IPS DF 6.9 (cell line): ENCODE measurements around the gene ICAM1.

Source experiments
- DNase-seq: peaks from one replicate; pipeline ENCODE4 v3.0.0-alpha.2; 2013; ENCODE audit warnings: low read depth, low spot score
- H3K27ac ChIP-seq: one replicate; pipeline ENCODE4 v1.5.1; 2013; ENCODE audit warnings: low read length, control low read depth
- H3K27me3 ChIP-seq: 2 replicates; pipeline ENCODE4 v1.6.1; 2013; ENCODE audit warnings: mild to moderate bottlenecking, low read length; ENCODE audit not compliant: control insufficient read depth, insufficient read depth
- H3K36me3 ChIP-seq: 2 replicates; pipeline ENCODE4 v1.6.1; 2013; ENCODE audit warnings: low read length; ENCODE audit not compliant: control insufficient read depth, insufficient read depth
- H3K4me1 ChIP-seq: 2 replicates; pipeline ENCODE4 v1.6.1; 2013; ENCODE audit warnings: low read length; ENCODE audit not compliant: control insufficient read depth, insufficient read depth
- H3K4me3 ChIP-seq: 2 replicates; pipeline ENCODE4 v1.5.1; 2013; ENCODE audit warnings: mild to moderate bottlenecking, low read length
- H3K9me3 ChIP-seq: 2 replicates; pipeline ENCODE4 v1.6.1; 2013; ENCODE audit warnings: low read length, inconsistent platforms; ENCODE audit not compliant: control insufficient read depth, insufficient read depth
- WGBS: extraction: QIAGEN DNeasy Blood & Tissue Kit; methylation state at CpG from one replicate; pipeline ENCODE4 v1.1.7; 2013; ENCODE audit warnings: mixed read lengths, missing lambda C conversion rate; ENCODE audit not compliant: insufficient read length, insufficient coverage; 5-methylcytosine and 5-hydroxymethylcytosine counted together

ICAM1 gene

GRCh38 chr19:10258080-10258710 is 12.7 kb upstream of the ICAM1 start:
- H3K4me3 ChIP-seq: no peak overlapping the region
- no peaks in the 10 kb centered on the region for H3K27me3 ChIP-seq
- no CpG with 5 or more reads among the region's 18 CpGs for WGBS
- no peaks in the 10 kb centered on the region for H3K4me1 ChIP-seq
- no peak for DNase-seq
- H3K27ac ChIP-seq: no peak overlapping the region
- 0 out of 2 replicates have a peak, but pooled peaks cover 16% of the 10 kb centered on the region for H3K36me3 ChIP-seq
- no peaks in the 10 kb centered on the region for H3K9me3 ChIP-seq

- H3K27me3 ChIP-seq: no peaks in the 10 kb centered on the region
- H3K9me3 ChIP-seq: no peaks in the 10 kb centered on the region
- H3K27ac ChIP-seq: no peak overlapping the region
- no peaks in the 10 kb centered on the region for H3K4me1 ChIP-seq
- WGBS: no CpG with 5 or more reads among the region's 32 CpGs
- DNase-seq: peak; percentile 88
- H3K4me3 ChIP-seq: no peak overlapping the region
- H3K36me3 ChIP-seq: 0 out of 2 replicates have a peak, but pooled peaks cover 16% of the 10 kb centered on the region
Measured at GRCh38 chr19:10259162-10259905, 11.6 kb upstream of the ICAM1 start.

GRCh38 chr19:10260141-10260584 is 10.8 kb upstream of the ICAM1 start:
- no peak overlapping the region for H3K27ac ChIP-seq
- no CpG with 5 or more reads among the region's 8 CpGs for WGBS
- no peaks in the 10 kb centered on the region for H3K4me1 ChIP-seq
- H3K9me3 ChIP-seq: no peaks in the 10 kb centered on the region
- no peak for DNase-seq
- H3K27me3 ChIP-seq: no peaks in the 10 kb centered on the region
- H3K4me3 ChIP-seq: no peak overlapping the region
- 0 out of 2 replicates have a peak, but pooled peaks cover 16% of the 10 kb centered on the region for H3K36me3 ChIP-seq

GRCh38 chr19:10262771-10263170 is 8.1 kb upstream of the ICAM1 start:
- Histone ChIP-seq H3K4me1 (no peaks in the 10 kb centered on the region), H3K4me3 (no peak overlapping the region), H3K36me3 (0 out of 2 replicates have a peak, but pooled peaks cover 5% of the 10 kb centered on the region), H3K27ac (no peak overlapping the region), H3K27me3 (no peaks in the 10 kb centered on the region), H3K9me3 (no peaks in the 10 kb centered on the region)
- WGBS: 100% methylated on average over 1 of the region's 7 CpGs
- DNase-seq: no peak

- WGBS: no CpG with 5 or more reads among the region's 7 CpGs
- peaks cover 10% of the 10 kb centered on the region for H3K27me3 ChIP-seq
- H3K4me1 ChIP-seq: peaks cover 4% of the 10 kb centered on the region; the same call in 1 of the 2 replicates
- H3K27ac ChIP-seq: no peak overlapping the region
- no peak for DNase-seq
- no peaks in the 10 kb centered on the region for H3K9me3 ChIP-seq
- no peak overlapping the region for H3K4me3 ChIP-seq
- no peaks in the 10 kb centered on the region; the same call in 1 of the 2 replicates for H3K36me3 ChIP-seq
Measured at GRCh38 chr19:10266706-10267105, 4.2 kb upstream of the ICAM1 start.

GRCh38 chr19:10268071-10268470 is 2.8 kb upstream of the ICAM1 start:
- Histone ChIP-seq H3K36me3 (no peaks in the 10 kb centered on the region; the same call in 1 of the 2 replicates), H3K9me3 (no peaks in the 10 kb centered on the region), H3K27ac (no peak overlapping the region), H3K4me3 (no peak overlapping the region), H3K27me3 (peaks cover 10% of the 10 kb centered on the region), H3K4me1 (peaks cover 4% of the 10 kb centered on the region; the same call in 1 of the 2 replicates)
- WGBS: no CpG with 5 or more reads among the region's 6 CpGs
- DNase-seq: no peak

GRCh38 chr19:10269333-10270179 is 1.4 kb upstream of the ICAM1 start:
- no peak overlapping the region for H3K27ac ChIP-seq
- H3K36me3 ChIP-seq: no peaks in the 10 kb centered on the region; the same call in 1 of the 2 replicates
- H3K4me1 ChIP-seq: peaks cover 4% of the 10 kb centered on the region; the same call in 1 of the 2 replicates
- no peak for DNase-seq
- peak overlapping the region; percentile 13; the same call in 1 of the 2 replicates for H3K4me3 ChIP-seq
- H3K27me3 ChIP-seq: peaks cover 10% of the 10 kb centered on the region
- H3K9me3 ChIP-seq: no peaks in the 10 kb centered on the region
- WGBS: no CpG with 5 or more reads among the region's 59 CpGs

- peaks cover 10% of the 10 kb centered on the region for H3K27me3 ChIP-seq
- H3K27ac ChIP-seq: no peak overlapping the region
- H3K36me3 ChIP-seq: no peaks in the 10 kb centered on the region; the same call in 1 of the 2 replicates
- WGBS: no CpG with 5 or more reads among the region's 37 CpGs
- DNase-seq: no peak
- peak overlapping the region; percentile 35; the same call in 1 of the 2 replicates for H3K4me3 ChIP-seq
- peaks cover 4% of the 10 kb centered on the region; the same call in 1 of the 2 replicates for H3K4me1 ChIP-seq
- no peaks in the 10 kb centered on the region for H3K9me3 ChIP-seq
Measured at GRCh38 chr19:10270180-10270615, 722 bp upstream of the ICAM1 start.

GRCh38 chr19:10271543-10272086 is 695 bp downstream of the ICAM1 start:
- Histone ChIP-seq H3K36me3 (no peaks in the 10 kb centered on the region; the same call in 1 of the 2 replicates), H3K27me3 (peaks cover 10% of the 10 kb centered on the region), H3K4me3 (no peak overlapping the region), H3K9me3 (no peaks in the 10 kb centered on the region), H3K4me1 (peaks cover 4% of the 10 kb centered on the region; the same call in 1 of the 2 replicates), H3K27ac (no peak overlapping the region)
- WGBS: no CpG with 5 or more reads among the region's 12 CpGs
- no peak for DNase-seq
